Measurements from ENCODE around the gene LIPM.

Gene LIPM

DNA sequence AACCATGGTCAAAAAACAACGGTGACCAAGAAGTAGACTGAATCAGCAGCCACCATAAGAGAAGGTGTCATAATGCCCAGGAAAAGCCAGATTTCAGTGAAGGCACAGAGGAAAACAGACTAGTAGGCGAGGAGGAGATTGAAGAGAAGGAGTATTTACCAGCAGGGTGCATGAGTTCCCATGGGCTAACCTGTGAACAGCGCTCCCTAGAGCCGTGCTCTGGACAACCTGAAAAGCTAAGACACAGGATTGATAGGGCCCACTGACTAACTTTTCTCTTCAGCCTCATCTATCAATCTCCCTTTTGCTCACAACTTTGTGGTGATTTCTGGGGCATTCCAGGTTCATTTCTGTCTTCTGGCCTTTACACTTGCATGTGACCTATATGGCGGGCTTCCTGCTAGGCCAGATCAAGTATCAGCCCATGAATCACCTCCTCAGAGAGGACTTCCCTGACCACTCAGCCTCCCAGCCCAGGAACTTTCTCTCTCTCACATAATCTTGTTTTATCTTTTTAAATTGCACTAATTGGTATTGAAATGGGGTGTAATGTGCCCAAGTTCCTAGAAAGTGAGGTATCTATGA lies 36.3 kb downstream of the LIPM start:
- Histone ChIP-seq H3K27me3 (ENCODE audit: control insufficient read depth, insufficient read depth, low read length) (no peaks in the 10 kb centered on the region), H3K27ac (ENCODE audit: low read depth, low read length) (no peak overlapping the region), H3K36me3 (ENCODE audit: control insufficient read depth, insufficient read depth, low read length) (no peaks in the 10 kb centered on the region), H3K4me3 (ENCODE audit: low read depth, low read length) (no peak overlapping the region), H3K4me1 (ENCODE audit: control insufficient read depth, insufficient read depth, low read length) (no peaks in the 10 kb centered on the region), H3K9me3 (ENCODE audit: control insufficient read depth, insufficient read depth, low read length) (no peaks in the 10 kb centered on the region), H3K9ac (ENCODE audit: low read depth, low read length) (no peak overlapping the region)

DNA sequence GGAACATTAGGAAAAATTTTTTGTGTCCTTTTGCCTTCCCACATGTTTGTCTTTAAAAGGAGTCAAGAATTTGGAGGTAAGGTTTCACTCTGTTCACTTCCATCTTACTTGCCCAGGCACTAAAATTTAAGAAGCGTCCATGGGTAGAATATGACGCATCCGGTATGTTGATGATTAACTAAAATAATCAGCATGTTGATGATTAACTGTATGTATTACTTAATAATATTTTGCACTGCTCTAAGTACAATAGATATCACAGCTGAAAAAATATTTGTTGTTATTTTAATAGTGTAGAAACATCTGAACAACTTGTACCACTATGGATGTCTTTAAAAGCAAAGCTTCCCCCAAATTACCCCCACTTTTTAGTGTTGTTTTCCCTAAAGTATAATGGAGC lies 37.6 kb downstream of the LIPM start:
- no peaks in the 10 kb centered on the region for H3K36me3 ChIP-seq (ENCODE audit: control insufficient read depth, insufficient read depth, low read length)
- H3K4me1 ChIP-seq (ENCODE audit: control insufficient read depth, insufficient read depth, low read length): no peaks in the 10 kb centered on the region
- H3K4me3 ChIP-seq (ENCODE audit: low read depth, low read length): no peak overlapping the region
- H3K27me3 ChIP-seq (ENCODE audit: control insufficient read depth, insufficient read depth, low read length): no peaks in the 10 kb centered on the region
- no peak overlapping the region for H3K9ac ChIP-seq (ENCODE audit: low read depth, low read length)
- no peak overlapping the region for H3K27ac ChIP-seq (ENCODE audit: low read depth, low read length)
- H3K9me3 ChIP-seq (ENCODE audit: control insufficient read depth, insufficient read depth, low read length): no peaks in the 10 kb centered on the region

DNA sequence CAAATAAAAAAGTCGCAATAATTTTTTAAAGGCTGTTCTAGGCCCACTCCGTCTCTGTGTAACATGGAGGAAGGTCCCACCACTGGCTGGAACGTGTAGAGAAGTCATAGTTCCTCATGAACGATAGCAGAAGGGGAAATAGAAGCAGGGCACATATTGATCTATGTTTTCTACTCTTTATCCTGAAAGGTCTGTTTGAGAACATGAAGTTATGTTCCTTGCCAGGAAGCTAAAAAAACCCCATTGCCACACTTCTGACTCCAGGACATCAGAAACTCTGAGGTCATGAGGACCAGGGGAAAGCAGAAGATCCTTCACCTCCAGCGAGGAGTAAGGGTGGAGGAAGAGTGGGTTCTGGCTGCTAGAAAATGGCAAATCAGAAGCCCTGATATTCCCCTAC lies 38.4 kb downstream of the LIPM start:
- H3K27me3 ChIP-seq (ENCODE audit: control insufficient read depth, insufficient read depth, low read length): no peaks in the 10 kb centered on the region
- H3K4me1 ChIP-seq (ENCODE audit: control insufficient read depth, insufficient read depth, low read length): no peaks in the 10 kb centered on the region
- H3K4me3 ChIP-seq (ENCODE audit: low read depth, low read length): no peak overlapping the region
- no peak overlapping the region for H3K27ac ChIP-seq (ENCODE audit: low read depth, low read length)
- H3K9me3 ChIP-seq (ENCODE audit: control insufficient read depth, insufficient read depth, low read length): no peaks in the 10 kb centered on the region
- no peaks in the 10 kb centered on the region for H3K36me3 ChIP-seq (ENCODE audit: control insufficient read depth, insufficient read depth, low read length)
- H3K9ac ChIP-seq (ENCODE audit: low read depth, low read length): no peak overlapping the region

DNA sequence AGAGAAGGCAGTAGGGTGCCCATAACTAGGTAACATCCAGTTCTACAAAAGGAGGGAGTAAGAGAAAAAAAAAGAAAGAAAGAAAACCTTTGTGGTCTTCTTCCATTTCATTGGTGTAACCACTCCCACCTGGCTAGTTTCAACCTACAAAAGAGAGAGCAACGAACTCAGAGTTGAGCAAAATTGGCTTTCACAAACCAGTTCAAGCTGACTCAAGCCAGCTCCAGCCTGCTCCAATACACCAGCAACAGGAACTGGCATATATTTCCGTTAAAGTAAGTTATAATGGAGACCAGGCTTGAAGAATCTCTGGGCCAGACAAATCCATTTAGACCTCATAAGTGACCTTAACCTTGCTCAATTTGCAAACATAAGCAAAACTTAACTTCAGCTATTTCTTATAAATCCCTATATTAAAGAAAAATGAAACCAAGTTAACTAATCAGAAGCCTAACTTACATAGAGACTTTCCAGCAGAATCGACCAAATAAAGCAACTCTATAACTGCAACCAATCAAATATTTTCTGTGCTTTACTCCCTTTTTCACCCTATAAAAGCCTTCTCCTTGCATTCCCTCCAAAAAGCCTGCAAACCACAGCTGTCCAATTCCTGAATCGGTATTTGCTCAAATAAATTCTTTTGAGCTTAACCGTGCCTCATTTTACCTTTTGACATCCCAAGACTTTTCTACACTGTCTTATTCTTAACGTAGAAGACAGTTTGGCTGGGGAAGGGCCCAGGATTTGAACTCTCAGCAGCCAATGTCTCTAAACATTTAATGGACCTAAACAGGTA lies 39.0 kb downstream of the LIPM start:
- H3K9ac ChIP-seq (ENCODE audit: low read depth, low read length): no peak overlapping the region
- no peaks in the 10 kb centered on the region for H3K27me3 ChIP-seq (ENCODE audit: control insufficient read depth, insufficient read depth, low read length)
- H3K27ac ChIP-seq (ENCODE audit: low read depth, low read length): no peak overlapping the region
- H3K4me1 ChIP-seq (ENCODE audit: control insufficient read depth, insufficient read depth, low read length): peaks cover 6% of the 10 kb centered on the region
- no peaks in the 10 kb centered on the region for H3K9me3 ChIP-seq (ENCODE audit: control insufficient read depth, insufficient read depth, low read length)
- H3K4me3 ChIP-seq (ENCODE audit: low read depth, low read length): no peak overlapping the region
- H3K36me3 ChIP-seq (ENCODE audit: control insufficient read depth, insufficient read depth, low read length): no peaks in the 10 kb centered on the region

DNA sequence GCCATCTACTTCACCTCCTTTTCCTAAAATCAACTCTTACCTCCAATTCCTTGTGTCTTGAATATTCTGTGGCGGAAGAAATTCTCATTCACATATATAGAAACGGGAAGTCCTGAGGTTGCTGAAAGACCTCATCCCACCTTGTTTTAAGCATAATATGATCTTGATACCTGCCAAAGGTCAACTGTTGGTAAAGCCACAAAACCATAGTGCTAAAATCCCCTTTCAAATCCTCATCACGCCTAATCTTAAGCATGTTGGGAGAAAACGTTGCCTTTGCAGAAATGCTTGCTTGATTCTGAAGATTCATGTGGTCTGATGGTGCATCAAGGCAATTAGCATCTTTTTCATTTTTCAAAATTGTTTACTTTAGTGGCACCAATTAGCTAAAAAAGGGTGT lies 40.6 kb downstream of the LIPM start:
- H3K4me1 ChIP-seq (ENCODE audit: control insufficient read depth, insufficient read depth, low read length): peaks cover 11% of the 10 kb centered on the region
- H3K27me3 ChIP-seq (ENCODE audit: control insufficient read depth, insufficient read depth, low read length): no peaks in the 10 kb centered on the region
- H3K27ac ChIP-seq (ENCODE audit: low read depth, low read length): no peak overlapping the region
- H3K4me3 ChIP-seq (ENCODE audit: low read depth, low read length): no peak overlapping the region
- H3K36me3 ChIP-seq (ENCODE audit: control insufficient read depth, insufficient read depth, low read length): no peaks in the 10 kb centered on the region
- H3K9me3 ChIP-seq (ENCODE audit: control insufficient read depth, insufficient read depth, low read length): no peaks in the 10 kb centered on the region
- no peak overlapping the region for H3K9ac ChIP-seq (ENCODE audit: low read depth, low read length)

DNA sequence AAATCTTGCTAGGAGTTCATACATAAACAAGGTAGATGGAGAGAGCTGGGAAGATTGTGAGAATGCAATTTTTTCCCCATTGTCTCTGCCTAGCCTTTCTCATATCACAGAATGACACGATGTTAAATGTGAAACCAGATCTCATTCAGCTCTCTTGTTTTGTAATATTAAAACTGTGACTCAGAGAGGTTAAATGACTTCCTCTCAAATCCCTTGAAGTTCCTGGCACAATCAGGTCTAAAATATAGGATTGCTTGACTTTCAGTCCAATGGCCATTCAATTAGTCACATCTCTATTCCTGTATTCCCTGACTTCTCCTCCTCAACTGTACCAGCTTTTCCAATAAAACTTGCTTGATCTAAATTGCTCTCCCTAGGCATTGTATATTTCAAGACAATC lies 46.0 kb downstream of the LIPM start:
- H3K9ac ChIP-seq (ENCODE audit: low read depth, low read length): no peak overlapping the region
- H3K27ac ChIP-seq (ENCODE audit: low read depth, low read length): no peak overlapping the region
- peaks cover 26% of the 10 kb centered on the region for H3K4me1 ChIP-seq (ENCODE audit: control insufficient read depth, insufficient read depth, low read length)

DNA sequence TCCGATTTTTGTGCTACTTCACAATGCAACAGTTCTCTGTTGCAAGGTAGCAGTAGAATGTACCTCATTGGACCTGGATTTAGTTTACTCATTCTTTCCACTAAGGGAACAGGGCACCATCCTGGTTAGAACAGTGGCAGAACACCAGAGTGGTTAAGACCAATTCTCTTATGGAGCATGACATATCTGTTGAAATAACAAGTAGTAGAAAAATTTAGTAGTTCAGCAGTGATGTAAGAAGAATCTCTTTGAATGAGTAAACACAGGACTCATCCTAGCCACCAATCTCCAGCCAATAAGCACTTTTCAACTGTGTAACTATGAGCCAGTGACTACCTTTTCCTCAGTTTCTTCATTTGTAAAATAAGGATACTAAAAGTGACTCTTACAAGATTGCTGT lies 46.7 kb downstream of the LIPM start:
- Histone ChIP-seq H3K9me3 (ENCODE audit: control insufficient read depth, insufficient read depth, low read length) (no peaks in the 10 kb centered on the region), H3K9ac (ENCODE audit: low read depth, low read length) (no peak overlapping the region), H3K4me1 (ENCODE audit: control insufficient read depth, insufficient read depth, low read length) (peaks cover 30% of the 10 kb centered on the region), H3K36me3 (ENCODE audit: control insufficient read depth, insufficient read depth, low read length) (no peaks in the 10 kb centered on the region), H3K4me3 (ENCODE audit: low read depth, low read length) (no peak overlapping the region), H3K27ac (ENCODE audit: low read depth, low read length) (no peak overlapping the region), H3K27me3 (ENCODE audit: control insufficient read depth, insufficient read depth, low read length) (no peaks in the 10 kb centered on the region)

More for the DNA sequence above, 46.0 kb downstream of the LIPM start:
- Histone ChIP-seq H3K36me3 (ENCODE audit: control insufficient read depth, insufficient read depth, low read length) (no peaks in the 10 kb centered on the region), H3K4me3 (ENCODE audit: low read depth, low read length) (no peak overlapping the region), H3K27me3 (ENCODE audit: control insufficient read depth, insufficient read depth, low read length) (no peaks in the 10 kb centered on the region), H3K9me3 (ENCODE audit: control insufficient read depth, insufficient read depth, low read length) (no peaks in the 10 kb centered on the region)

DNA sequence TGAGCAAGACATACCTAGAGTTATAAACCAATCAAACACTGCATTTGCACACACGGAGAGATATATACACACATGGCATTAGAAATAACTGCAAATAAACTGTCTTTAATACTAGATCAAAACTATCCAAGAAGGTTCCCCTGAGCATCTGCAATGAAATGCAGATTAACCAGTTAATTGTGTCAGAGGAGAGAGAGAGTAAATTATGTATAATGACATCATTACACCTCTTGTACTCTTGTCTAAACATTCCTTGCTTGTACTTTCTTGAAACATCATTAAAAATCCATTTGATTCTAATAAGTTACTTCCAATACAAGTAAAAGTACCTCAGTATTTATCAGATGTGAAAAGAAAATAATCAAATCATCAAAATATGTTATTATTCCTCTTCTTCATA lies 48.2 kb downstream of the LIPM start:
- no peak overlapping the region for H3K27ac ChIP-seq (ENCODE audit: low read depth, low read length)
- no peaks in the 10 kb centered on the region for H3K9me3 ChIP-seq (ENCODE audit: control insufficient read depth, insufficient read depth, low read length)
- H3K27me3 ChIP-seq (ENCODE audit: control insufficient read depth, insufficient read depth, low read length): no peaks in the 10 kb centered on the region
- no peak overlapping the region for H3K4me3 ChIP-seq (ENCODE audit: low read depth, low read length)
- no peak overlapping the region for H3K9ac ChIP-seq (ENCODE audit: low read depth, low read length)
- no peaks in the 10 kb centered on the region for H3K36me3 ChIP-seq (ENCODE audit: control insufficient read depth, insufficient read depth, low read length)
- peaks cover 30% of the 10 kb centered on the region for H3K4me1 ChIP-seq (ENCODE audit: control insufficient read depth, insufficient read depth, low read length)

DNA sequence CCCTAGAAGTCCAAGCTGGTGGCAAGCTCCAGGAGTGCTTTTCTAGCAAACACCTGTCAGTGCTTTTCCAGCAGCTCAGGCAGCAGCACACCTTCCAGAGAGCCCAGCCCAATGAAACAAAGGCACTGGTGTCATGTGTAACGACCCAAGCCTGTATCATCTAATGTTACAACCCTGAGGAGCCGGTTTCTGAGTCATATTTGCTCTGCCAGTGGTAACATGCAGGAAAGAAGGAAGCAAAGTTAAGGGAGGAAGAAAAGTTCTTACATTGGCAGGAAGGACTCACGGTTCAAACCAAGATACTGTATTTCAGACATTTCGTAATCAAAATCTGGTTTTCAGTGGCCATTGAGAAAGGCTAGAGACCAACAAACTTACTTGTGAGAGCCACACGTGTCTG lies 49.2 kb downstream of the LIPM start, which contains the start of gene ANKRD22:
ANKRD22 (minus strand) TSS at position 139 of the 400 bp plus-strand sequence. CDS start 237 bp downstream, outside the sequence.
- H3K4me1 ChIP-seq (ENCODE audit: control insufficient read depth, insufficient read depth, low read length): peaks cover 22% of the 10 kb centered on the region

DNA sequence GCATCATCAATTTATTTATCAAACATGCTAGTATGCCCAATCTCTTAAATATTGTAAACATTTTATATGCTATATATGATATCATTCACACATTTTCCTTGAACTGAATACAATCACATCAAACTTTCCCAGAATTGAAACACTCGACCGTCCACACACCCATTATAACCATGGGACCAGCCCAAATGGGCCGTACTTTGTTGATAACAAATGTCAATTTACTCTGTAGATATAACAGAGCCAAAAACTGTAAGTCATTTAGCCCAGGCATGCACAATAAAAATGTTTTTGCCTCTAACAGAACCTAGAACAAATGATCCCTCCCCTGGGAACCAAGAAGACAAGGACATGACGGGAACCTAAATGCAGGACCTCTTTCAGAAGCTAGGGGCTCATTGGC lies 49.8 kb downstream of the LIPM start:
- Histone ChIP-seq H3K36me3 (ENCODE audit: control insufficient read depth, insufficient read depth, low read length) (no peaks in the 10 kb centered on the region), H3K4me1 (ENCODE audit: control insufficient read depth, insufficient read depth, low read length) (peaks cover 19% of the 10 kb centered on the region), H3K27me3 (ENCODE audit: control insufficient read depth, insufficient read depth, low read length) (no peaks in the 10 kb centered on the region), H3K27ac (ENCODE audit: low read depth, low read length) (no peak overlapping the region), H3K4me3 (ENCODE audit: low read depth, low read length) (no peak overlapping the region), H3K9me3 (ENCODE audit: control insufficient read depth, insufficient read depth, low read length) (no peaks in the 10 kb centered on the region), H3K9ac (ENCODE audit: low read depth, low read length) (no peak overlapping the region)

More for the DNA sequence above, 49.2 kb downstream of the LIPM start, which contains the start of gene ANKRD22:
- Histone ChIP-seq H3K27ac (ENCODE audit: low read depth, low read length) (peak within 1 kb of the TSS; percentile 5), H3K36me3 (ENCODE audit: control insufficient read depth, insufficient read depth, low read length) (no peaks in the 10 kb centered on the region), H3K27me3 (ENCODE audit: control insufficient read depth, insufficient read depth, low read length) (no peaks in the 10 kb centered on the region), H3K9ac (ENCODE audit: low read depth, low read length) (no peak within 1 kb of the TSS), H3K4me3 (ENCODE audit: low read depth, low read length) (no peak within 1 kb of the TSS), H3K9me3 (ENCODE audit: control insufficient read depth, insufficient read depth, low read length) (no peaks in the 10 kb centered on the region)

DNA sequence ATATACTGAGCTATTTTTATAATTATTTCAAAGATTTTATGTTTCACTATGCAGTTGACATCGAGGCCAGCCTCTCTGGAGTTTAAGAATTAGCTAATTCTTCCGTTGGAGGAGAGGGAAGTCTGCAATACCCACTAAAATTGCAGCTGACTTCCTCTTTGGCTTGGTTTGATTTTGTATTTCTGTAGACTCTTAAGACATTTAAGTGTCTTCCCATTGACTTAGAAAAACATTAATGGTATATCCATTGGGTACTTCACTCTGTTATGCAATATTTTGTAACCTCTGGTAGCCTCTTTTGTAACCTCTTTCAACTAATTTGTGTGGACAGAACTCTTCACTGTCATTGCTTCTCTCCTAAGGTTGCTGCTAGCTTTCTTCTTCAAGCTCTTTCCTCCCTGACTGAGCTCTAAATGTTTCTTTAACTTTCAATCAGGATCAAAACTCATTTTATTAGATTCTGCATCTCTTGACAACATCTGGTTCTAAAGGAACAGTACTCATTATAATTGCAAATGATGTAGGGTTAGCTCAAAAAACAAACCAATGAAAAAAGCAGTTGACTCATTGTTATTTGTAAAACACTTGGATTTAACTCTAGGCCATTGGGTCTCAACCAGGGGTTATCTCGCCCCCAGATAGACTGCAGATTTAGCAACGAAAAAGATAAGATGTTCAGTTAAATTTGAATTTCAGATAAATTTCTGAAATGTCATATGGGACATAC lies 50.8 kb downstream of the LIPM start:
- no peaks in the 10 kb centered on the region for H3K27me3 ChIP-seq (ENCODE audit: control insufficient read depth, insufficient read depth, low read length)
- no peak overlapping the region for H3K9ac ChIP-seq (ENCODE audit: low read depth, low read length)
- no peak overlapping the region for H3K4me3 ChIP-seq (ENCODE audit: low read depth, low read length)
- H3K9me3 ChIP-seq (ENCODE audit: control insufficient read depth, insufficient read depth, low read length): no peaks in the 10 kb centered on the region
- no peak overlapping the region for H3K27ac ChIP-seq (ENCODE audit: low read depth, low read length)
- H3K4me1 ChIP-seq (ENCODE audit: control insufficient read depth, insufficient read depth, low read length): peaks cover 19% of the 10 kb centered on the region
- no peaks in the 10 kb centered on the region for H3K36me3 ChIP-seq (ENCODE audit: control insufficient read depth, insufficient read depth, low read length)

Measured in HUES48 (cell line).